IMR-90 (cell line): Measurements from ENCODE around the gene GABBR2. TPM values are rescaled to one million over a fixed set of nuclear protein-coding genes. Genes with fewer than 3 reads are reported as not detected.

Experiments
- ATAC-seq: fragments of 200-7000 bp; cut with Tn5 transposase; 2 replicates; pipeline ENCODE4 v1.9.1; 2020; ENCODE audit warnings: low read depth, mild to moderate bottlenecking, moderate library complexity
- BruUV-seq: library from RNA; stranded (reverse); fragments of 400-500 nt; replicated peaks from 2 replicates; lab custom pipeline; 2021; lab: Mats Ljungman, UMichigan
- CTCF ChIA-PET: fragments of 300-600 bp; formaldehyde crosslinking; extraction: SDS; loops from one replicate; lab custom pipeline; 2021; ENCODE audit warnings: antibody characterized with exemption; lab: Yijun Ruan, JAX
- POLR2A ChIA-PET: fragments of 300-600 bp; sonication (Branson Sonifier 250); formaldehyde crosslinking; loops from one replicate; lab custom pipeline; 2022; ENCODE audit warnings: antibody characterized with exemption; ENCODE audit not compliant: unreplicated experiment; lab: Charles Lee
- DNase-seq: peaks from one replicate; pipeline ENCODE4 v3.0.0; 2013
- H2AFZ ChIP-seq: replicated peaks from 2 replicates; pipeline ENCODE3; 2013; ENCODE audit warnings: low read length, mild to moderate bottlenecking; ENCODE audit not compliant: poor library complexity
- H2AK5ac ChIP-seq: 2 replicates; pipeline ENCODE4 v1.6.1; 2013; ENCODE audit warnings: low read depth, low read length, inconsistent platforms
- H2AK9ac ChIP-seq: replicated peaks from 2 replicates; pipeline ENCODE3; 2013; ENCODE audit warnings: mild to moderate bottlenecking, low read depth, low read length, moderate library complexity; ENCODE audit not compliant: poor library complexity
- H2BK120ac ChIP-seq: 2 replicates; pipeline ENCODE4 v1.6.1; 2013; ENCODE audit warnings: low read depth, low read length, inconsistent platforms
- H2BK15ac ChIP-seq: 3 replicates; pipeline ENCODE4 v1.6.1; 2013; ENCODE audit warnings: low read depth, low read length, inconsistent platforms
- H2BK20ac ChIP-seq: 2 replicates; pipeline ENCODE4 v1.6.1; 2013; ENCODE audit warnings: low read depth, mild to moderate bottlenecking, inconsistent platforms, low read length, moderate library complexity
- H2BK5ac ChIP-seq: 2 replicates; pipeline ENCODE4 v1.6.1; 2013; ENCODE audit warnings: mild to moderate bottlenecking, low read depth, low read length, inconsistent platforms; ENCODE audit not compliant: poor library complexity, severe bottlenecking
- H3K14ac ChIP-seq: replicated peaks from 2 replicates; pipeline ENCODE4 v1.6.1; 2013; ENCODE audit warnings: low read depth, low read length, inconsistent platforms
- H3K18ac ChIP-seq: 2 replicates; pipeline ENCODE4 v1.6.1; 2013; ENCODE audit warnings: low read depth, low read length, control low read depth
- H3K23ac ChIP-seq: 2 replicates; pipeline ENCODE4 v1.6.1; 2013; ENCODE audit warnings: low read depth, low read length, inconsistent platforms
- H3K27ac ChIP-seq: 2 replicates; pipeline ENCODE4 v1.5.1; 2013; ENCODE audit warnings: mild to moderate bottlenecking, control low read depth, low read length; ENCODE audit not compliant: insufficient read depth
- H3K27me3 ChIP-seq: 2 replicates; pipeline ENCODE4 v1.6.1; 2013; ENCODE audit warnings: low read length; ENCODE audit not compliant: control insufficient read depth, insufficient read depth
- H3K36me3 ChIP-seq: 2 replicates; pipeline ENCODE4 v1.6.1; 2013; ENCODE audit warnings: low read length, mixed read lengths; ENCODE audit not compliant: control insufficient read depth, insufficient read depth
- H3K4ac ChIP-seq: 2 replicates; pipeline ENCODE4 v1.6.1; 2013; ENCODE audit warnings: low read depth, low read length, inconsistent platforms
- H3K4me1 ChIP-seq: 2 replicates; pipeline ENCODE4 v1.6.1; 2013; ENCODE audit warnings: low read length, mixed read lengths; ENCODE audit not compliant: control insufficient read depth, insufficient read depth
- H3K4me2 ChIP-seq: 2 replicates; pipeline ENCODE4 v1.6.1; 2013; ENCODE audit warnings: low read depth, mild to moderate bottlenecking, control low read depth, low read length, moderate library complexity
- H3K4me3 ChIP-seq: 2 replicates; pipeline ENCODE4 v1.5.1; 2013; ENCODE audit warnings: low read depth, mild to moderate bottlenecking, control low read depth, low read length, moderate library complexity; ENCODE audit not compliant: insufficient read depth
- H3K56ac ChIP-seq: 2 replicates; pipeline ENCODE4 v1.6.1; 2013; ENCODE audit warnings: low read length, inconsistent platforms; ENCODE audit not compliant: insufficient read depth; ENCODE audit errors: extremely low read depth
- H3K79me1 ChIP-seq, 2 experiments: 2 replicates each; pipeline ENCODE4 v1.6.1; 2013; ENCODE audit warnings: low read length in 2 of 2, inconsistent platforms in 1 of 2, low read depth in 1 of 2
- H3K9ac ChIP-seq: 2 replicates; pipeline ENCODE4 v1.6.1; 2013; ENCODE audit warnings: low read depth, low read length, control low read depth
- H3K9me1 ChIP-seq: 2 replicates; pipeline ENCODE4 v1.6.1; 2013; ENCODE audit warnings: low read length, inconsistent platforms; ENCODE audit not compliant: insufficient read depth
- H3K9me3 ChIP-seq: 2 replicates; pipeline ENCODE4 v1.6.1; 2013; ENCODE audit warnings: low read length; ENCODE audit not compliant: control insufficient read depth, insufficient read depth
- H4K20me1 ChIP-seq: 2 replicates; pipeline ENCODE4 v1.6.1; 2013; ENCODE audit warnings: low read length, inconsistent platforms; ENCODE audit not compliant: insufficient read depth
- H4K5ac ChIP-seq: 2 replicates; pipeline ENCODE4 v1.6.1; 2013; ENCODE audit warnings: mild to moderate bottlenecking, low read depth, low read length, control low read depth
- H4K8ac ChIP-seq, 2 experiments: 2 replicates each; pipeline ENCODE4 v1.6.1; 2013; ENCODE audit warnings: low read depth in 2 of 2, low read length in 2 of 2, control low read depth in 1 of 2, inconsistent platforms in 1 of 2
- H4K91ac ChIP-seq: 2 replicates; pipeline ENCODE4 v1.6.1; 2013; ENCODE audit warnings: low read depth, low read length, inconsistent platforms; ENCODE audit not compliant: insufficient read depth
- BHLHE40 ChIP-seq: fragments of 150-350 bp; IDR thresholded peaks from 2 replicates; pipeline ENCODE4 v1.6.1; 2016; ENCODE audit warnings: mild to moderate bottlenecking, low read depth, low read length
- FOS ChIP-seq: fragments of 150-350 bp; IDR thresholded peaks from 2 replicates; pipeline ENCODE4 v1.6.1; 2016; ENCODE audit warnings: low read depth, low read length
- RAD21 ChIP-seq: IDR thresholded peaks from 2 replicates; pipeline ENCODE4 v1.6.1; 2012; ENCODE audit warnings: low read length, improper control_type of control experiment
- WGBS, 2 experiments: methylation state at CpG; one replicate each; pipeline versions ENCODE4 v1.1.5 to v1.1.7; 2013; ENCODE audit warnings: missing lambda C conversion rate in 2 of 2; ENCODE audit not compliant: insufficient read length in 1 of 2; ENCODE audit errors: extremely low coverage in 2 of 2; 5-methylcytosine and 5-hydroxymethylcytosine counted together
- dilution Hi-C: fragments of 300-500 bp; cut with HindIII; formaldehyde crosslinking; loops from one replicate; pipeline ENCODE4 v1.14.3; 2018; ENCODE audit warnings: low sequenced_read_pairs; ENCODE audit not compliant: unreplicated experiment
- in situ Hi-C: fragments of 300-500 bp; cut with MboI; formaldehyde crosslinking; loops from 3 replicates; pipeline ENCODE4 v1.14.3; 2019; ENCODE audit warnings: low sequenced_read_pairs, inconsistent platforms, mixed read lengths
- intact Hi-C: fragments of 100-400 bp; cut with micrococcal nuclease; formaldehyde crosslinking; loops from 2 replicates; pipeline ENCODE4 v1.10.0; 2022
- polyA plus RNA-seq, 3 experiments: library from polyadenylated mRNA; depleted of rRNA; stranded (reverse); fragments of >200 nt; gene quantifications; 2 replicates each; pipeline ENCODE4 v1.2.3, GENCODE V29; 2012; ENCODE audit warnings: low replicate concordance in 1 of 3
- total RNA-seq: library from RNA; depleted of rRNA; stranded (reverse); fragments of >200 nt; gene quantifications from 2 replicates; pipeline ENCODE4 v1.2.3, GENCODE V29; 2012

Gene GABBR2
- total and polyA plus RNA-seq, 2 of the 4 experiments (the other 2 are of a cell fraction) = 14.2 to 20.3 TPM

GRCh38 chr9:98306384-98307145, 402.2 kb downstream of the GABBR2 start:
- BruUV-seq = no TSS peak
- intact Hi-C loops = no loop called here

More at GRCh38 chr9:98306384-98307145, 402.2 kb downstream of the GABBR2 start:
- ChIA-PET CTCF (no interaction called here), POLR2A (no interaction called here)
- Histone ChIP-seq H3K27me3 (no peaks in the 10 kb centered on the region), H3K56ac (no peak overlapping the region), H4K20me1 (no peaks in the 10 kb centered on the region), H2AFZ (peak overlapping the region; percentile 2), H2AK5ac (no peak overlapping the region), H3K27ac (no peak overlapping the region), H3K9me3 (no peaks in the 10 kb centered on the region), H2AK9ac (no peak overlapping the region), H3K4ac (no peak overlapping the region), H3K79me1 (peaks cover 0 to 11% of the 10 kb centered on the region in 2 experiments; a peak in 1 of 4 replicates), H4K8ac (no peak overlapping the region), H3K9me1 (peaks cover 13% of the 10 kb centered on the region), H2BK15ac (no peak overlapping the region), H3K4me3 (no peak overlapping the region), H2BK120ac (no peak overlapping the region), H2BK20ac (no peak overlapping the region), H3K23ac (no peak overlapping the region), H4K5ac (no peak overlapping the region), H3K4me1 (peaks cover 7% of the 10 kb centered on the region), H3K36me3 (peaks cover 12% of the 10 kb centered on the region), H3K14ac (no peak overlapping the region), H2BK5ac (no peak overlapping the region), H3K18ac (no peak overlapping the region), H3K9ac (no peak overlapping the region), H4K91ac (no peak overlapping the region), H3K4me2 (no peak overlapping the region)
- in situ Hi-C loops = no loop called here
- TF ChIP-seq FOS = no peak
- no peak for TF ChIP-seq RAD21
- no peak for TF ChIP-seq BHLHE40
- dilution Hi-C loops = no loop called here
- 60% methylated on average over 1 of the region's 7 CpGs; no CpG with 5 or more reads in 1 of the 2 experiments for WGBS, 2 experiments
- DNase-seq (no peak), ATAC-seq (no peak; the same call in 1 of the 2 replicates)
